Mucosa of descending colon (tissue), 3 donors: ENCODE measurements around the gene AP3D1. TPM values are rescaled to one million over a fixed set of nuclear protein-coding genes. Genes with fewer than 3 reads are reported as not detected.

ENCODE experiments used
- ATAC-seq: fragments of 200-7000 bp; cut with Tn5 transposase; one replicate; pipeline ENCODE4 v1.9.1; 2020; ENCODE audit warnings: mild to moderate bottlenecking, moderate library complexity
- DNase-seq, 3 donors: peaks; one replicate each; pipeline ENCODE4 v3.0.0-alpha.2; 2020
- H3K36me3 ChIP-seq: fragments of 200-600 bp; one replicate; pipeline ENCODE4 v1.8.0; 2021; ENCODE audit warnings: low read depth, mild to moderate bottlenecking
- H3K4me1 ChIP-seq: fragments of 200-600 bp; one replicate; pipeline ENCODE4 v1.8.0; 2021; ENCODE audit warnings: low read depth, mild to moderate bottlenecking
- H3K4me3 ChIP-seq: fragments of 200-600 bp; one replicate; pipeline ENCODE4 v1.8.0; 2021; ENCODE audit warnings: mild to moderate bottlenecking
- H3K9me3 ChIP-seq: fragments of 200-600 bp; one replicate; pipeline ENCODE4 v1.8.0; 2021; ENCODE audit warnings: mild to moderate bottlenecking
- CTCF ChIP-seq: fragments of 200-600 bp; IDR thresholded peaks from one replicate; pipeline ENCODE4 v1.8.0; 2022; ENCODE audit warnings: antibody characterized with exemption, mild to moderate bottlenecking
- intact Hi-C, 2 donors: fragments of 100-400 bp; cut with DNase I in 1 of 2; cut with micrococcal nuclease in 1 of 2; formaldehyde crosslinking; loops; one replicate each; pipeline versions ENCODE4 v1.11.0 to v1.11.1; 2022; cut with DNase I, micrococcal nuclease
- total RNA-seq, 3 donors: library from RNA; stranded (reverse); fragmentation: NEBNext Ultra II Directional in 2 of 3; extraction: Animal tissue kit (Norgen Biotek cat#: 25700) in 2 of 3; gene quantifications; one replicate each; pipeline versions ENCODE4 v1.2.1 to v1.2.4, GENCODE V29; 2021 to 2023
- donor health status: DM: no; HTN: no; CAD: no; lungs with moderate emphysema.
- donor health status: DM: no; HTN: no; CAD: no.
- donor health status: DM: no; HTN: yes; CAD: no.

Gene AP3D1
- total RNA-seq, 3 donors from 2014 or later: 103 to 120 (median 103) TPM

- H3K36me3 ChIP-seq: peaks cover 7% of the 10 kb centered on the region
- H3K9me3 ChIP-seq: no peaks in the 10 kb centered on the region
- DNase-seq: peak; percentile 55 to 76 (median 68)
- peak; percentile 61 for ATAC-seq
- intact Hi-C loops: loop anchor here in 1 of 2 donors (10.0 kb wide), 1 partner anchor 146 kb away; no protein-coding TSS in a partner anchor
- TF ChIP-seq CTCF: no peak
- H3K4me3 ChIP-seq: no peak overlapping the region
- H3K4me1 ChIP-seq: peaks cover 34% of the 10 kb centered on the region
Observed at GRCh38 chr19:2070436-2070827, 80.9 kb downstream of the AP3D1 start.

GRCh38 chr19:2064788-2065524 is 86.4 kb downstream of the AP3D1 start:
- Histone ChIP-seq H3K9me3 (no peaks in the 10 kb centered on the region), H3K36me3 (no peaks in the 10 kb centered on the region), H3K4me3 (no peak overlapping the region), H3K4me1 (peaks cover 44% of the 10 kb centered on the region)
- TF ChIP-seq CTCF: no peak
- DNase-seq: peak in 2 of 3 donors; percentile 47 to 62
- intact Hi-C loops: loop anchor here (5.0 kb wide), 2 partner anchors 43 to 48 kb away; partner anchors contain the start of gene BTBD2 (in 1 of the 2)
- no peak for ATAC-seq

GRCh38 chr19:2064395-2064787 is 87.0 kb downstream of the AP3D1 start:
- Histone ChIP-seq H3K9me3 (no peaks in the 10 kb centered on the region), H3K4me3 (no peak overlapping the region), H3K4me1 (peaks cover 43% of the 10 kb centered on the region), H3K36me3 (no peaks in the 10 kb centered on the region)
- ATAC-seq: no peak
- intact Hi-C loops: no loop called here
- DNase-seq: peak in 2 of 3 donors; percentile 16 to 59
- no peak for TF ChIP-seq CTCF

- DNase-seq (peak in 1 of 3 donors; percentile 21), ATAC-seq (no peak)
- Histone ChIP-seq H3K4me3 (no peak overlapping the region), H3K9me3 (no peaks in the 10 kb centered on the region), H3K4me1 (peaks cover 44% of the 10 kb centered on the region), H3K36me3 (no peaks in the 10 kb centered on the region)
- TF ChIP-seq CTCF: no peak
- intact Hi-C loops: no loop called here
Observed at GRCh38 chr19:2063824-2064223, 87.5 kb downstream of the AP3D1 start.

GRCh38 chr19:2062770-2063169 is 88.6 kb downstream of the AP3D1 start:
- TF ChIP-seq CTCF: no peak
- Histone ChIP-seq H3K4me3 (no peak overlapping the region), H3K9me3 (no peaks in the 10 kb centered on the region), H3K36me3 (no peaks in the 10 kb centered on the region), H3K4me1 (peaks cover 45% of the 10 kb centered on the region)
- intact Hi-C loops: no loop called here
- ATAC-seq: no peak
- DNase-seq: peak in 1 of 3 donors; percentile 9
